GM12874 (cell line): ENCODE results near the gene ABCB10.

Experiments used
- TF ChIP-seq, protein P1 (sequence below): IDR thresholded peaks from 2 replicates; pipeline ENCODE4 v1.5.1; 2011; ENCODE audit warnings: low read depth, mild to moderate bottlenecking, control low read depth, low read length, moderate library complexity; ENCODE audit not compliant: insufficient read depth

The ABCB10 gene

DNA sequence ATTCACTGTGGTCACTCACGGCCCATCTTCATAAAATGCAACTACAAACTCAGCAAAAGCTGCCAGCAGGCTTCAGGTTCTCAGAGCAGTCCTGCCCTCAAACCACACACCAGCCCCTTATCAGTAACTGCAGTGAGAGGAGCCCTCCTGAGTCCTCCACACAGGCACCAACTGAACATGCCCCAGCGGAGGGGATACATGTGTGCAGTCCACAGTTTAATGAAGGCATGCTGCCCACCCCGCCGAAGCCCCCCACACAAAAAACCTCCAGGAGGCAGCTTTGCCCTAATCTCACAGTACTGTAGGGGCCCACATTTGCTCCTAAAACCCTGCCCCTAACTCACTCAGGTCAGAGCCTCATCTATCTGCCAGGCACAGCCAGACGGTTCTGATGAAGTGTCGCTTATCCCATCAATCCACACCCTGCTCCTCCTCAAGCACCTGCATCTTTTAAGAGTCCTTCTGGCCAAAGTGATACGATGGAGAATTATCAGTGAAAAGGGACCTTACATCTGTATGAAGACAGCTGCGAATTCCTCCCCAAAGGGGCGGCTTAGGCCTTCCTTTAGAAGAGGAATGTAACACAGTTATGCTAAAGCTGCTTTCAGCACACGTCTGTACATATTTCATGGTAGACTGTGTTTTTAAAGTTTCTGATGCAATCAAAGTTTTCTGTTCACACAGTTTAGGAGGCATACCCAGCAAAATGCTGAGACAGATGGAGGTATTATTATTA lies 3.5 kb downstream of the ABCB10 start:
- TF ChIP-seq, protein P1, sequence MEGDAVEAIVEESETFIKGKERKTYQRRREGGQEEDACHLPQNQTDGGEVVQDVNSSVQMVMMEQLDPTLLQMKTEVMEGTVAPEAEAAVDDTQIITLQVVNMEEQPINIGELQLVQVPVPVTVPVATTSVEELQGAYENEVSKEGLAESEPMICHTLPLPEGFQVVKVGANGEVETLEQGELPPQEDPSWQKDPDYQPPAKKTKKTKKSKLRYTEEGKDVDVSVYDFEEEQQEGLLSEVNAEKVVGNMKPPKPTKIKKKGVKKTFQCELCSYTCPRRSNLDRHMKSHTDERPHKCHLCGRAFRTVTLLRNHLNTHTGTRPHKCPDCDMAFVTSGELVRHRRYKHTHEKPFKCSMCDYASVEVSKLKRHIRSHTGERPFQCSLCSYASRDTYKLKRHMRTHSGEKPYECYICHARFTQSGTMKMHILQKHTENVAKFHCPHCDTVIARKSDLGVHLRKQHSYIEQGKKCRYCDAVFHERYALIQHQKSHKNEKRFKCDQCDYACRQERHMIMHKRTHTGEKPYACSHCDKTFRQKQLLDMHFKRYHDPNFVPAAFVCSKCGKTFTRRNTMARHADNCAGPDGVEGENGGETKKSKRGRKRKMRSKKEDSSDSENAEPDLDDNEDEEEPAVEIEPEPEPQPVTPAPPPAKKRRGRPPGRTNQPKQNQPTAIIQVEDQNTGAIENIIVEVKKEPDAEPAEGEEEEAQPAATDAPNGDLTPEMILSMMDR = no peak

DNA sequence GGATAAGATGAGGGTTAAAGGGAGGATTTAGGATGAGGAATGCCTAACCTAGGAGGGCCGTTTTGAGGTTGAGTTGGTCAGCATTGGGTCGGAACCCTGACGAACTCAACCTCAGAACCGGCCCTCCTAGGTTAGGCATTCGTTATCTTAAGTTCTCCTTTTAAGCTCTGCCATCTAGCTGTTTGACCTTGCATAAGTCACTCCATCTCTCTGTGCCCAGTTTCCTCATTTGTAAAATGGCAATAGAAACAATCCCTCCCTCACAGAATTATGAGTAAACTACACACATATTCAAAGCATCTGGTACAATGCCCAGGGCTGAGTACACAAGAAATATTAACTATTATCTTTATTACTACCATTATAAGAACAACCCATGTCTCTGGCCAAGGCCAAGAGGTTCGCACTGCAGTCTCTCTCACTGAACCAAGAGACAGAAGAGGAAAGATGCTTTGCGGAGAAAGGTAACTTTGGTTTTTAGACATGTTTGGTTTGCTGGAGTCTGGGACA lies 4.8 kb downstream of the ABCB10 start:
- TF ChIP-seq, protein P1 = no peak

DNA sequence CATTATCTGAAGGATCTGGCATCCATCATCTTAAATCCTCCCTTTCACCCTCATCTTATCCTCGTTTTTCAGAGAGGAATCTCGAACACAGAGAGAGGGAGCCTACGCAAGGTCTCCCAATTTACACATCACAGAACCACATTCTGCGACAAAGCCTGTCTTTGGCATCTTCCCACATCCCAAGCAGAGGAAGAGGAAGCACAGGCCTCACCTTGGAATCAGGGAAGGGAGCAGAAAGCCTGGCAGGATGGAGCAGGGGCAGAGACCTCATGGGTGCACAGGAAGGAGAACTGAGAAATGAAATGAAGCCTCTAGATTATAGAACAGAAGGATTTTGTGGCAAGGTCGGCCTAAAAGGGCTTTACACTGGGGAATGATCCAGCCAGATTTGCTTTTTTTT lies 5.8 kb downstream of the ABCB10 start:
- TF ChIP-seq, protein P1 = no peak

DNA sequence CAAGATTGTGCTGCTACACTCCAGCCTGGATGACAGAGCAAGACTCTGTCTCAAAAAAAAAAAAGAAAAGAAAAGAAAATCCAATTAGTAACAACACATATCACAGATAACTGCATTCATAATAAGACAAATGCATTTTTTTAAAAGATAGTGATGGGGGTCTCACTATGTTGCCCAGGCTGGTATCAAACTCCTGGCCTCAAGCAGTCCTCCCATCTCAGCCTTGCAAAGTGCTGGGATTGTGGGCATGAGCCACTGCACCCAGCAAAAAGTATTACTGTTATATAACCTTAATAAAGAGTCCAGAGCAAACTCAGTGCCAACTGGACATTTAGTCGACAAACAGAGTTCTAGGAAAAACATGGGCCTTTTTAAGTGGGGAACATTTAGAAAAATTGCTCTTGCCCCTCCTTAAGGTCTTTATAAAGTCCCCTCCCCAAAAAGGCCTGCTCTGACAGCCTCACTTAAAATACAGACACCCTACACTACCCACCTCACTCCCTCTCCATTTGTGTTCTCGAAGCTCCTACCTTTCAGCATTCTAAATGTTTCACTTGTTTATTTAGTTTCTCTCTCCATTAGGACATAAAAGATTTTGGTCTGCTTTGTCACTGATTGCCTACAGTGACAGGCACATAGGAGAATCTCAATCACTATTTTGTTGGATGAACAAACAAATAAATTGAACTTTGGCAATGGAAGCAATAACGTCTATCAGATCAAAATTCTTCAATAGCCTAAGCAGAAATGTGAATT lies 7.5 kb downstream of the ABCB10 start:
- TF ChIP-seq, protein P1 = no peak

DNA sequence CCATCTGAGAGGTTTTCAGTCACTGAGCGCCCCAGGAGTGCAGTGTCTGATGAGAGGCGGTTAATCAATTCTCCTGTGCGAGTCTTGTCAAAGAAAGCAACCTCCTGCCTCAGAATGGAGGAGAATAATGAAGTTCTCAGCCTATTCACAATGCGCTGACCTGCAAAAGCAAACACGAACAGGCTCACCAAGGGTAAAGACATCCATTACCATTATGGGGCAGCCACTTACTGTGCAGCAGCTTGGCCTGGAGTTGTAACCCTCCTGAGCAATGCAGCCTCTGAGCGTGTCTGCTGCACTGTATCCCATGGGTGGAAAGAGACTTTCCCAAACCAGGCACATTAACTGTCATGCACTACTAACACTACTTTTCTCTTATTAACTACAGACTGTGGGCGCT lies 11.0 kb downstream of the ABCB10 start:
- TF ChIP-seq, protein P1 = no peak

DNA sequence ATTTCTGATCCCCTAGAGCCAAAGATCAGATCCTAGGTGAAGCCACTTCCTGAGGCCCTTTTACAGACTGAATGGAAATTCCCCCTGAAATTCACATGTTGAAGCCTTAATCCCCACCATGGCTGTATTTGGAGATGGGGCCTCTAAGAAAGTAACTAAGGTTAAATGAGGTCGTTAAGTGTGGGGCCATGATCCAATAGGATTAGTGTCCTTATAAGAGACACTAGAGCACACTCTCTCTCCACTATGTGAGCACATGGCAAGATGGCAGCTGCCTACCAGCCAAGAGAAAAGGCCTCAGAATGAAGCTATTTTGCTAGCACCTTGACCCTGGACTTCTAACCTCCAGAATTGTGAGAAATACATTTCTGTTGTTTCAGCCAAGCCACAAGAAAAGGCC lies 13.9 kb downstream of the ABCB10 start:
- TF ChIP-seq, protein P1 = no peak

DNA sequence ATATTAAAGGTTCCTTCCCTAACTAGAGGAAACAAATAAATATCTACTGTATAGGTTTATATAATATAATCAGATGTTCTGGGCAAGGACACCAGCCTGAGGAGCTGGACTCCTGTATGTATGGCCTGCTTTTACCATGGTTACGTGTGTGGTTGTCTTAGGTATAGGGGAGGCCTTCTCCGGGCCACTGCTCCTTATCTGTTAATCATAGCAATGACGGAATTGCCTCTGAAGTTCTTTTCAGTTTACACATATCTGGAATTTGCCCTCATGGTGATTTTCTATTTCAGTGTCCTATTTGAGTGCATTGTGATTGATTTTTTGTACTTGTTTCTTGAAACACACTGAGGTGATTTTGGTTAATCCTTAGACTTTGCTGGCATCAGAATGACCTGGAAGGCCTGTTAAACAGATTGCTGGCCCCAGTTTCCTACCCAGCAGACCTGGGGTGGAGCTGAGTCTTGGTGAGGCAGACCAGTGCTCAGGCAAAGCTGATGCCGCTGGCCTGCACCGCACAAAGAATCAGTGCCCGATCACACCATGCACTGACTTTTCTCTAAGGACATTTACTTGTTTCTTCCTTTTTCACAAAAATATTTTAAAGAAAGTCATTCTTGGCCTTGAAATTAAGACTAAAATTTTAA lies 18.5 kb downstream of the ABCB10 start:
- TF ChIP-seq, protein P1 = no peak
